GM12878 (cell line): ENCODE data around the gene CEP78. TPM values are rescaled to one million over a fixed set of nuclear protein-coding genes. Genes with fewer than 3 reads are reported as not detected.

Experiments
- ATF7 ChIP-seq: fragments of 450-650 bp; IDR thresholded peaks from 2 replicates; pipeline ENCODE4 v1.6.1; 2016; ENCODE audit warnings: low read depth, mild to moderate bottlenecking
- BHLHE40 ChIP-seq, 2 experiments: fragments of 450-650 bp in 1 of 2; IDR thresholded peaks; 2 replicates each; pipeline ENCODE4 v1.6.1; 2011 to 2017; ENCODE audit warnings: low read depth in 2 of 2, borderline replicate concordance in 1 of 2, improper control_type of control experiment in 1 of 2, low read length in 1 of 2, mild to moderate bottlenecking in 1 of 2
- CEBPB ChIP-seq, 2 experiments: fragments of 150-350 bp in 1 of 2; IDR thresholded peaks; 2 replicates each; pipeline ENCODE4 v1.6.1; 2012 to 2014; ENCODE audit warnings: low read depth in 2 of 2, low read length in 2 of 2, borderline replicate concordance in 1 of 2, inconsistent platforms in 1 of 2
- E2F4 ChIP-seq: IDR thresholded peaks from 2 replicates; pipeline ENCODE4 v1.6.1; 2012; ENCODE audit warnings: low read depth, low read length, improper control_type of control experiment
- HDAC6 ChIP-seq: fragments of 200-600 bp; sonication (generic); IDR thresholded peaks from one replicate; pipeline ENCODE4 v1.8.0; 2017; ENCODE audit warnings: antibody characterized with exemption; ENCODE audit not compliant: unreplicated experiment
- MYC ChIP-seq: IDR thresholded peaks from 2 replicates; pipeline ENCODE4 v1.6.1; 2011; ENCODE audit warnings: mild to moderate bottlenecking, low read length, moderate library complexity, inconsistent platforms; ENCODE audit not compliant: insufficient read depth, insufficient replicate concordance, insufficient read length, severe bottlenecking
- NR2F1 ChIP-seq: fragments of 450-650 bp; conservative IDR thresholded peaks from 2 replicates; pipeline ENCODE4 v1.6.1; 2017; ENCODE audit warnings: mild to moderate bottlenecking
- PBX3 ChIP-seq: IDR thresholded peaks from 2 replicates; pipeline ENCODE4 v1.6.1; 2011; ENCODE audit warnings: mild to moderate bottlenecking, low read depth, low read length, moderate library complexity; ENCODE audit not compliant: insufficient replicate concordance
- POLR2A ChIP-seq: IDR thresholded peaks from 2 replicates; pipeline ENCODE4 v1.6.1; 2011; ENCODE audit warnings: low read depth, mild to moderate bottlenecking, low read length
- RUNX3 ChIP-seq: IDR thresholded peaks from 2 replicates; pipeline ENCODE4 v1.6.1; 2012; ENCODE audit warnings: low read length, inconsistent platforms
- SMAD5 ChIP-seq: IDR thresholded peaks from 2 replicates; pipeline ENCODE4 v1.6.1; 2016; ENCODE audit warnings: antibody characterized with exemption, low read depth
- TARDBP ChIP-seq: IDR thresholded peaks from 2 replicates; pipeline ENCODE4 v1.6.1; 2016; ENCODE audit warnings: borderline replicate concordance
- YY1 ChIP-seq: IDR thresholded peaks from 2 replicates; pipeline ENCODE4 v1.6.1; 2011; ENCODE audit warnings: low read depth, mild to moderate bottlenecking, low read length
- ZBTB40 ChIP-seq: fragments of 450-650 bp; IDR thresholded peaks from 2 replicates; pipeline ENCODE4 v1.6.1; 2016; ENCODE audit warnings: mild to moderate bottlenecking, moderate library complexity, borderline replicate concordance
- ZNF24 ChIP-seq: fragments of 450-650 bp; IDR thresholded peaks from 2 replicates; pipeline ENCODE4 v1.6.1; 2017; ENCODE audit warnings: antibody characterized with exemption, mild to moderate bottlenecking
- polyA plus RNA-seq, 11 experiments: library from polyadenylated mRNA; depleted of rRNA in 4 of 11; unstranded in 6 of 11; stranded (reverse) in 5 of 11; fragments of >200 nt; fragmentation: Nextera tagmentation in 4 of 11; fragmentation: Illumina TruSeq in 1 of 11; extraction: Ambion mirVana in 4 of 11; extraction: Trizol in 1 of 11; gene quantifications; 1 replicate in 1 of 11; 2 replicates in 10 of 11; pipeline versions ENCODE4 v1.2.1 to v1.2.3, GENCODE V29; 2011 to 2016; ENCODE audit warnings: inconsistent platforms in 2 of 11, missing spikeins in 2 of 11, low read depth in 1 of 11
- total RNA-seq, 4 experiments: library from RNA; depleted of rRNA in 3 of 4; stranded (reverse); fragments of >200 nt in 3 of 4; fragmentation: Illumina TruSeq in 1 of 4; extraction: Trizol in 1 of 4; gene quantifications; 2 replicates each; pipeline versions ENCODE4 v1.2.1 to v1.2.3, GENCODE V29; 2013 to 2021
- TF ChIP-seq, protein P1 (sequence below): fragments of 450-650 bp; IDR thresholded peaks from 2 replicates; pipeline ENCODE4 v1.6.1; 2017; ENCODE audit warnings: mild to moderate bottlenecking, low read depth, inconsistent platforms; ENCODE audit not compliant: poor library complexity, severe bottlenecking
- TF ChIP-seq, protein P2 (sequence below): fragments of 450-650 bp; IDR thresholded peaks from 2 replicates; pipeline ENCODE4 v1.6.1; 2014; ENCODE audit warnings: mild to moderate bottlenecking

CEP78 gene
- total and polyA plus RNA-seq, 10 of the 15 experiments (the other 5 are each of a cell fraction or from before 2014, with no cell fraction given): 4.1 to 44.9 (median 27.9) TPM

GRCh38 chr9:78296893-78297671 lies 61.2 kb downstream of the CEP78 start, which contains the start of gene PSAT1 (continued):
- TF ChIP-seq YY1: 0 out of 2 replicates have a peak, but pooled peaks have one; percentile 18
- TF ChIP-seq, protein P1, sequence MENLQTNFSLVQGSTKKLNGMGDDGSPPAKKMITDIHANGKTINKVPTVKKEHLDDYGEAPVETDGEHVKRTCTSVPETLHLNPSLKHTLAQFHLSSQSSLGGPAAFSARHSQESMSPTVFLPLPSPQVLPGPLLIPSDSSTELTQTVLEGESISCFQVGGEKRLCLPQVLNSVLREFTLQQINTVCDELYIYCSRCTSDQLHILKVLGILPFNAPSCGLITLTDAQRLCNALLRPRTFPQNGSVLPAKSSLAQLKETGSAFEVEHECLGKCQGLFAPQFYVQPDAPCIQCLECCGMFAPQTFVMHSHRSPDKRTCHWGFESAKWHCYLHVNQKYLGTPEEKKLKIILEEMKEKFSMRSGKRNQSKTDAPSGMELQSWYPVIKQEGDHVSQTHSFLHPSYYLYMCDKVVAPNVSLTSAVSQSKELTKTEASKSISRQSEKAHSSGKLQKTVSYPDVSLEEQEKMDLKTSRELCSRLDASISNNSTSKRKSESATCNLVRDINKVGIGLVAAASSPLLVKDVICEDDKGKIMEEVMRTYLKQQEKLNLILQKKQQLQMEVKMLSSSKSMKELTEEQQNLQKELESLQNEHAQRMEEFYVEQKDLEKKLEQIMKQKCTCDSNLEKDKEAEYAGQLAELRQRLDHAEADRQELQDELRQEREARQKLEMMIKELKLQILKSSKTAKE: no peak
- TF ChIP-seq MYC: peak; percentile 17
- no peak for TF ChIP-seq SMAD5
- TF ChIP-seq NR2F1: no peak
- no peak for TF ChIP-seq PBX3
- TF ChIP-seq, protein P2, sequence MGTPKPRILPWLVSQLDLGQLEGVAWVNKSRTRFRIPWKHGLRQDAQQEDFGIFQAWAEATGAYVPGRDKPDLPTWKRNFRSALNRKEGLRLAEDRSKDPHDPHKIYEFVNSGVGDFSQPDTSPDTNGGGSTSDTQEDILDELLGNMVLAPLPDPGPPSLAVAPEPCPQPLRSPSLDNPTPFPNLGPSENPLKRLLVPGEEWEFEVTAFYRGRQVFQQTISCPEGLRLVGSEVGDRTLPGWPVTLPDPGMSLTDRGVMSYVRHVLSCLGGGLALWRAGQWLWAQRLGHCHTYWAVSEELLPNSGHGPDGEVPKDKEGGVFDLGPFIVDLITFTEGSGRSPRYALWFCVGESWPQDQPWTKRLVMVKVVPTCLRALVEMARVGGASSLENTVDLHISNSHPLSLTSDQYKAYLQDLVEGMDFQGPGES: peak; percentile 76; the same call in 1 of the 2 replicates
- TF ChIP-seq ATF7: no peak
- TF ChIP-seq RUNX3: peak; percentile 55
- TF ChIP-seq HDAC6: no peak
- TF ChIP-seq POLR2A: peak; percentile 92
- TF ChIP-seq ZBTB40: no peak
- no peak for TF ChIP-seq ZNF24
- TF ChIP-seq CEBPB (IDR thresholded peaks at IDR 0.05; ENCODE audit: borderline replicate concordance in 1 of 2, low read depth in 2 of 2, low read length in 2 of 2): no peak; a peak in 1 of 4 replicates
- 0 out of 2 replicates have a peak, but pooled peaks have one; percentile 35 for TF ChIP-seq TARDBP
- TF ChIP-seq E2F4: no peak
- peak in 1 of 2 experiments; percentile 46; a peak in 1 of 4 replicates for TF ChIP-seq BHLHE40 (IDR thresholded peaks at IDR 0.05; ENCODE audit: borderline replicate concordance in 1 of 2, low read depth in 2 of 2, low read length in 1 of 2)
